Endothelial cell of umbilical vein (primary cell): ENCODE measurements around the gene FARP1.

ENCODE experiments used
- EZH2 ChIP-seq: IDR thresholded peaks from 2 replicates; pipeline ENCODE4 v1.6.1; 2012; ENCODE audit warnings: borderline replicate concordance, low read depth, mild to moderate bottlenecking, moderate library complexity, low read length, inconsistent platforms; ENCODE audit not compliant: severe bottlenecking
- FOS ChIP-seq: IDR thresholded peaks from 2 replicates; pipeline ENCODE4 v1.6.1; 2011; ENCODE audit warnings: mild to moderate bottlenecking, low read length, moderate library complexity, borderline replicate concordance; ENCODE audit not compliant: insufficient read depth
- GATA2 ChIP-seq: IDR thresholded peaks from 2 replicates; pipeline ENCODE4 v1.7.0; 2011; ENCODE audit warnings: low read depth, mild to moderate bottlenecking, moderate library complexity, mixed read lengths, low read length; ENCODE audit not compliant: insufficient read length, insufficient read depth
- JUN ChIP-seq: IDR thresholded peaks from 2 replicates; pipeline ENCODE4 v1.6.1; 2011; ENCODE audit warnings: borderline replicate concordance, low read depth; ENCODE audit not compliant: insufficient read length, insufficient read depth
- MYC ChIP-seq: IDR thresholded peaks from one replicate; pipeline ENCODE4 v1.6.1; 2011; ENCODE audit warnings: mild to moderate bottlenecking, low read depth, low read length
- POLR2A ChIP-seq: IDR thresholded peaks from 2 replicates; pipeline ENCODE4 v1.6.1; 2012; ENCODE audit warnings: low read depth, mild to moderate bottlenecking, control low read depth, low read length
- POLR2AphosphoS5 ChIP-seq: IDR thresholded peaks from 2 replicates; pipeline ENCODE4 v1.6.1; 2012; ENCODE audit warnings: low read depth, mild to moderate bottlenecking, control low read depth, low read length, moderate library complexity; ENCODE audit not compliant: insufficient read depth
- TF ChIP-seq, protein P1 (sequence below), 2 donors: IDR thresholded peaks; 1 replicate in 1 of 2; 2 replicates in 1 of 2; pipeline ENCODE4 v1.5.1; 2011; ENCODE audit warnings: low read length in 2 of 2, mild to moderate bottlenecking in 2 of 2, moderate library complexity in 2 of 2, control low read depth in 1 of 2, inconsistent platforms in 1 of 2, low read depth in 1 of 2; ENCODE audit not compliant: insufficient read depth in 1 of 2; ENCODE audit errors: extremely low read depth in 1 of 2

DNA sequence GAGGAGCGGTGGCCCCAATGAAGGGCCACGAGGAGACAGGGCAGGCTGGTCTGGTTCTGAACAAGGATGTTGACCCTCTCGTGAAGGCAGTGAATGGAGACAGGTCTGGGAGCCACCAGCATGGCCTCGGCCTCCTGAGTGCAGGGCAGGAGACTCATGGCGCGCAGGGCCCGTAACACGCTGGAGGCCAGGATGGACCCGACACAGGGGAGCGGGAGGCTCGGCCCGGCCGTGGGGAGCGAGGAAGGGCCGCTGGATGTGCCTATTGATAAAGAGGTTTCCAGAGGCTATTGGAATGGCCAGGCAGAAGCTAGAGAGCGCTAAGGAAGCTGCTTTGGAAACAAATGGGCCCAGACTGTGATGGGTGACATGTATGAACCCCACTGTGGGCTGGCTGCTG is 301.5 kb downstream of the FARP1 start:
- TF ChIP-seq FOS = no peak
- TF ChIP-seq, protein P1, sequence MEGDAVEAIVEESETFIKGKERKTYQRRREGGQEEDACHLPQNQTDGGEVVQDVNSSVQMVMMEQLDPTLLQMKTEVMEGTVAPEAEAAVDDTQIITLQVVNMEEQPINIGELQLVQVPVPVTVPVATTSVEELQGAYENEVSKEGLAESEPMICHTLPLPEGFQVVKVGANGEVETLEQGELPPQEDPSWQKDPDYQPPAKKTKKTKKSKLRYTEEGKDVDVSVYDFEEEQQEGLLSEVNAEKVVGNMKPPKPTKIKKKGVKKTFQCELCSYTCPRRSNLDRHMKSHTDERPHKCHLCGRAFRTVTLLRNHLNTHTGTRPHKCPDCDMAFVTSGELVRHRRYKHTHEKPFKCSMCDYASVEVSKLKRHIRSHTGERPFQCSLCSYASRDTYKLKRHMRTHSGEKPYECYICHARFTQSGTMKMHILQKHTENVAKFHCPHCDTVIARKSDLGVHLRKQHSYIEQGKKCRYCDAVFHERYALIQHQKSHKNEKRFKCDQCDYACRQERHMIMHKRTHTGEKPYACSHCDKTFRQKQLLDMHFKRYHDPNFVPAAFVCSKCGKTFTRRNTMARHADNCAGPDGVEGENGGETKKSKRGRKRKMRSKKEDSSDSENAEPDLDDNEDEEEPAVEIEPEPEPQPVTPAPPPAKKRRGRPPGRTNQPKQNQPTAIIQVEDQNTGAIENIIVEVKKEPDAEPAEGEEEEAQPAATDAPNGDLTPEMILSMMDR (IDR thresholded peaks at IDR 0.05; ENCODE audit: extremely low read depth in 1 of 2, insufficient read depth in 1 of 2, low read depth in 1 of 2, low read length in 2 of 2) = no peak
- no peak for TF ChIP-seq EZH2
- TF ChIP-seq MYC = no peak
- no peak for TF ChIP-seq POLR2A
- no peak for TF ChIP-seq POLR2AphosphoS5
- TF ChIP-seq JUN = no peak
- TF ChIP-seq GATA2 = no peak
